Activated naive CD4-positive, alpha-beta T cell treated with anti-CD3 and anti-CD28 coated beads for 36 hours (primary cell): Measurements from ENCODE around the gene ARPC5. TPM values are rescaled to one million over a fixed set of nuclear protein-coding genes. Genes with fewer than 3 reads are reported as not detected.
A peak's percentile ranks its signal among the peaks of the same experiment; 100 is the strongest.
"Not testable (repeated sequence)": the region's sequence is repeated elsewhere in the genome, so short reads cannot be mapped to it uniquely, and the experiment has no call there.

ENCODE experiments used
- CTCF ChIA-PET: fragments of 350-600 bp; sonication (Branson Sonifier 250); formaldehyde crosslinking; loops from one replicate; lab custom pipeline; 2021; ENCODE audit warnings: antibody characterized with exemption; lab: Charles Lee
- DNase-seq: peaks from one replicate; pipeline ENCODE4 v3.0.0-alpha.2; 2020
- H3K27ac Mint-ChIP-seq: one replicate; pipeline ENCODE4 v1.8.0; 2021; ENCODE audit warnings: mild to moderate bottlenecking, mixed read lengths
- H3K27me3 Mint-ChIP-seq: one replicate; pipeline ENCODE4 v1.8.0; 2021; ENCODE audit warnings: low read depth, mixed read lengths
- H3K36me3 Mint-ChIP-seq: one replicate; pipeline ENCODE4 v1.8.0; 2021; ENCODE audit warnings: low read depth, mixed read lengths
- H3K4me1 Mint-ChIP-seq: one replicate; pipeline ENCODE4 v1.8.0; 2021; ENCODE audit warnings: low read depth, mixed read lengths
- H3K4me3 Mint-ChIP-seq: one replicate; pipeline ENCODE4 v1.8.0; 2021; ENCODE audit warnings: mild to moderate bottlenecking, moderate library complexity, mixed read lengths
- H3K9me3 Mint-ChIP-seq: one replicate; pipeline ENCODE4 v1.8.0; 2021; ENCODE audit warnings: mixed read lengths
- intact Hi-C: fragments of 100-400 bp; cut with micrococcal nuclease; formaldehyde crosslinking; loops from one replicate; pipeline ENCODE4 v1.15.1; 2023
- total RNA-seq, 2 experiments: library from RNA; stranded (reverse); gene quantifications; one replicate each; pipeline ENCODE4 v1.2.3, GENCODE V29; 2021

ARPC5 gene
- total RNA-seq: 100 to 1,000 TPM; 162 to 164 TPM

- peaks cover 27% of the 10 kb centered on the region for H3K4me1 Mint-ChIP-seq
- peak; percentile 97 for DNase-seq
- peak within 1 kb of the TSS; percentile 98 for H3K4me3 Mint-ChIP-seq
- peak within 1 kb of the TSS; percentile 99 for H3K27ac Mint-ChIP-seq
- H3K9me3 Mint-ChIP-seq: no peaks in the 10 kb centered on the region
- H3K27me3 Mint-ChIP-seq: no peaks in the 10 kb centered on the region
- H3K36me3 Mint-ChIP-seq: peaks cover 14% of the 10 kb centered on the region
- CTCF ChIA-PET: interaction anchor here (0.9 to 4.4 kb wide), 2 partner anchors 18 to 165 kb away, joined by 3 to 43 read pairs; partner anchors contain the start of gene APOBEC4
- intact Hi-C loops: loop anchor here (1.0 to 10.0 kb wide), 12 partner anchors 10 to 1681 kb away; partner anchors contain the start of genes COLGALT2, DHX9, EDEM3 and IVNS1ABP
Observed at GRCh38 chr1:183635606-183636333, at the start of gene ARPC5. Gene ARPC5, minus strand, starts transcription at chr1:183635783. Its CDS starts 124 bp downstream, at chr1:183635659.

GRCh38 chr1:183685112-183685713 is 49.6 kb upstream of the ARPC5 start:
- Mint-ChIP-seq H3K27ac (no peak overlapping the region), H3K27me3 (no peaks in the 10 kb centered on the region), H3K36me3 (no peaks in the 10 kb centered on the region), H3K4me3 (no peak overlapping the region), H3K4me1 (peaks cover 8% of the 10 kb centered on the region), H3K9me3 (no peaks in the 10 kb centered on the region)
- peak; percentile 41 for DNase-seq
- intact Hi-C loops: loop anchor here (1.0 to 5.0 kb wide), 7 partner anchors 30 to 723 kb away; no protein-coding TSS in a partner anchor
- CTCF ChIA-PET: interaction anchor here (0.5 to 6.0 kb wide), 41 partner anchors 9 to 1542 kb away, joined by 3 to 67 read pairs (median 4); partner anchors contain the start of gene APOBEC4

- H3K4me3 Mint-ChIP-seq, DNase-seq, H3K4me1 Mint-ChIP-seq, H3K9me3 Mint-ChIP-seq, intact Hi-C loops, H3K27me3 Mint-ChIP-seq, CTCF ChIA-PET, H3K27ac Mint-ChIP-seq, H3K36me3 Mint-ChIP-seq: not testable (repeated sequence)
Observed at GRCh38 chr1:183679363-183679762, 43.8 kb upstream of the ARPC5 start.

GRCh38 chr1:183678819-183679218 is 43.2 kb upstream of the ARPC5 start:
- H3K4me3 Mint-ChIP-seq: no peak overlapping the region
- H3K4me1 Mint-ChIP-seq: no peaks in the 10 kb centered on the region
- no peak for DNase-seq
- CTCF ChIA-PET: no interaction called here
- no peak overlapping the region for H3K27ac Mint-ChIP-seq
- no peaks in the 10 kb centered on the region for H3K27me3 Mint-ChIP-seq
- no peaks in the 10 kb centered on the region for H3K9me3 Mint-ChIP-seq
- intact Hi-C loops: no loop called here
- peaks cover 1% of the 10 kb centered on the region for H3K36me3 Mint-ChIP-seq

- DNase-seq: no peak
- Mint-ChIP-seq H3K27me3 (no peaks in the 10 kb centered on the region), H3K36me3 (peaks cover 3% of the 10 kb centered on the region), H3K9me3 (no peaks in the 10 kb centered on the region), H3K4me1 (no peaks in the 10 kb centered on the region), H3K27ac (no peak overlapping the region), H3K4me3 (no peak overlapping the region)
- intact Hi-C loops: no loop called here
- CTCF ChIA-PET: interaction anchor here (0.7 to 3.6 kb wide), 2 partner anchors 9 to 240 kb away, joined by 4 to 27 read pairs; no protein-coding TSS in a partner anchor
Observed at GRCh38 chr1:183676586-183677189, 41.1 kb upstream of the ARPC5 start.

- Mint-ChIP-seq H3K4me1 (no peaks in the 10 kb centered on the region), H3K4me3 (no peak overlapping the region), H3K36me3 (peaks cover 3% of the 10 kb centered on the region), H3K27ac (no peak overlapping the region), H3K9me3 (no peaks in the 10 kb centered on the region), H3K27me3 (no peaks in the 10 kb centered on the region)
- intact Hi-C loops: no loop called here
- no peak for DNase-seq
- CTCF ChIA-PET: interaction anchor here (1.5 to 3.6 kb wide), 2 partner anchors 9 to 240 kb away, joined by 4 to 27 read pairs; no protein-coding TSS in a partner anchor
Observed at GRCh38 chr1:183675883-183676585, 40.5 kb upstream of the ARPC5 start.

GRCh38 chr1:183675381-183675780 is 39.8 kb upstream of the ARPC5 start:
- Mint-ChIP-seq H3K4me1 (no peaks in the 10 kb centered on the region), H3K4me3 (no peak overlapping the region), H3K27me3 (no peaks in the 10 kb centered on the region), H3K27ac (no peak overlapping the region), H3K9me3 (no peaks in the 10 kb centered on the region), H3K36me3 (peaks cover 5% of the 10 kb centered on the region)
- intact Hi-C loops: no loop called here
- DNase-seq: no peak
- CTCF ChIA-PET: interaction anchor here (1.5 to 3.6 kb wide), 3 partner anchors 10 to 241 kb away, joined by 4 to 27 read pairs (median 8); no protein-coding TSS in a partner anchor

- Mint-ChIP-seq H3K4me1 (no peaks in the 10 kb centered on the region), H3K27ac (no peak overlapping the region), H3K4me3 (no peak overlapping the region), H3K27me3 (no peaks in the 10 kb centered on the region), H3K36me3 (peaks cover 5% of the 10 kb centered on the region), H3K9me3 (no peaks in the 10 kb centered on the region)
- CTCF ChIA-PET: interaction anchor here (0.6 to 3.6 kb wide), 4 partner anchors 10 to 241 kb away, joined by 4 to 27 read pairs (median 6); no protein-coding TSS in a partner anchor
- no peak for DNase-seq
- intact Hi-C loops: no loop called here
Observed at GRCh38 chr1:183674886-183675285, 39.3 kb upstream of the ARPC5 start.

- Mint-ChIP-seq H3K4me3 (no peak overlapping the region), H3K36me3 (peaks cover 4% of the 10 kb centered on the region), H3K9me3 (no peaks in the 10 kb centered on the region), H3K4me1 (no peaks in the 10 kb centered on the region), H3K27me3 (no peaks in the 10 kb centered on the region), H3K27ac (no peak overlapping the region)
- DNase-seq: no peak
- intact Hi-C loops: no loop called here
- CTCF ChIA-PET: interaction anchor here (0.6 to 1.9 kb wide), 3 partner anchors 20 to 627 kb away, joined by 3 to 8 read pairs (median 4); no protein-coding TSS in a partner anchor
Observed at GRCh38 chr1:183674339-183674738, 38.8 kb upstream of the ARPC5 start.

GRCh38 chr1:183673605-183674323 is 38.2 kb upstream of the ARPC5 start:
- CTCF ChIA-PET: interaction anchor here (0.7 to 1.9 kb wide), 2 partner anchors 19 to 626 kb away, joined by 3 to 8 read pairs; no protein-coding TSS in a partner anchor
- Mint-ChIP-seq H3K27ac (no peak overlapping the region), H3K9me3 (no peaks in the 10 kb centered on the region), H3K4me3 (no peak overlapping the region), H3K4me1 (no peaks in the 10 kb centered on the region), H3K36me3 (peaks cover 4% of the 10 kb centered on the region), H3K27me3 (no peaks in the 10 kb centered on the region)
- DNase-seq: no peak
- intact Hi-C loops: no loop called here

GRCh38 chr1:183670169-183670568 is 34.6 kb upstream of the ARPC5 start:
- H3K4me1 Mint-ChIP-seq: no peaks in the 10 kb centered on the region
- no peak overlapping the region for H3K27ac Mint-ChIP-seq
- intact Hi-C loops: no loop called here
- H3K4me3 Mint-ChIP-seq: no peak overlapping the region
- CTCF ChIA-PET: interaction anchor here (2.5 kb wide), 1 partner anchor 15 kb away, joined by 8 read pairs; no protein-coding TSS in a partner anchor
- H3K36me3 Mint-ChIP-seq: peaks cover 4% of the 10 kb centered on the region
- H3K27me3 Mint-ChIP-seq: no peaks in the 10 kb centered on the region
- no peak for DNase-seq
- H3K9me3 Mint-ChIP-seq: no peaks in the 10 kb centered on the region
